Ammon's horn (tissue), 1 donor: ENCODE data around the gene CHURC1.
"Not testable (repeated sequence)": the region's sequence is repeated elsewhere in the genome, so short reads cannot be mapped to it uniquely, and the experiment has no call there.

Experiments
- DNase-seq: peaks from one replicate; pipeline ENCODE4 v3.0.0-alpha.2; 2016; ENCODE audit warnings: low spot score

The CHURC1 gene

GRCh38 chr14:64910847-64911495 is 3.3 kb upstream of the CHURC1 start:
- peak; percentile 14 for DNase-seq

GRCh38 chr14:64912261-64912660 is 2.0 kb upstream of the CHURC1 start:
- no peak for DNase-seq

- not testable (repeated sequence) for DNase-seq
These were observed 778 bp upstream of the CHURC1 start for GRCh38 chr14:64913477-64913876.

GRCh38 chr14:64915029-64915424 is 772 bp downstream of the CHURC1 start:
- DNase-seq: no peak

- no peak for DNase-seq
These were observed 1.5 kb downstream of the CHURC1 start for GRCh38 chr14:64915797-64916196.

- DNase-seq: no peak
These were observed 4.0 kb downstream of the CHURC1 start for GRCh38 chr14:64918216-64918615.

GRCh38 chr14:64919215-64919614 is 5.0 kb downstream of the CHURC1 start:
- no peak for DNase-seq

- no peak for DNase-seq
These were observed 5.4 kb downstream of the CHURC1 start for GRCh38 chr14:64919618-64920017.

GRCh38 chr14:64920465-64920864 is 6.2 kb downstream of the CHURC1 start:
- DNase-seq: no peak

- DNase-seq: no peak
These were observed 8.8 kb downstream of the CHURC1 start for GRCh38 chr14:64923015-64923414.

- no peak for DNase-seq
These were observed 12.2 kb downstream of the CHURC1 start for GRCh38 chr14:64926398-64926995.

- DNase-seq: no peak
These were observed 12.8 kb downstream of the CHURC1 start for GRCh38 chr14:64927031-64927430.

- DNase-seq: no peak
These were observed 14.2 kb downstream of the CHURC1 start for GRCh38 chr14:64928239-64929013.

GRCh38 chr14:64929014-64929359 is 14.7 kb downstream of the CHURC1 start:
- DNase-seq: no peak

- no peak for DNase-seq
These were observed 16.0 kb downstream of the CHURC1 start for GRCh38 chr14:64930085-64930843.

- no peak for DNase-seq
These were observed 16.9 kb downstream of the CHURC1 start for GRCh38 chr14:64931123-64931522.

- DNase-seq: no peak
These were observed 18.0 kb downstream of the CHURC1 start for GRCh38 chr14:64932231-64932630.

GRCh38 chr14:64934338-64934929 is 20.2 kb downstream of the CHURC1 start:
- DNase-seq: no peak

GRCh38 chr14:64935508-64935907 is 21.3 kb downstream of the CHURC1 start:
- DNase-seq: no peak

GRCh38 chr14:64937171-64937820 is 23.0 kb downstream of the CHURC1 start:
- DNase-seq: no peak

GRCh38 chr14:64937821-64938193 is 23.6 kb downstream of the CHURC1 start:
- no peak for DNase-seq
